Subcutaneous adipose tissue (tissue), 4 donors: Measurements from ENCODE around the gene ALDH1A1. TPM values are rescaled to one million over a fixed set of nuclear protein-coding genes. Genes with fewer than 3 reads are reported as not detected.

Experiments
- total RNA-seq, 4 donors: library from RNA; depleted of rRNA; stranded (reverse); fragments of >200 nt; gene quantifications; one replicate each; pipeline ENCODE4 v1.1.0, GENCODE V29; 2016
- TF ChIP-seq, protein P1 (sequence below): fragments of 450-650 bp; IDR thresholded peaks from one replicate; pipeline ENCODE4 v1.5.1; 2016; ENCODE audit warnings: low read depth, mild to moderate bottlenecking, control low read depth, antibody characterized with exemption, moderate library complexity

Gene ALDH1A1
- total RNA-seq, 4 donors from 2014 or later: 57.2 to 121 (median 85.8) TPM

DNA sequence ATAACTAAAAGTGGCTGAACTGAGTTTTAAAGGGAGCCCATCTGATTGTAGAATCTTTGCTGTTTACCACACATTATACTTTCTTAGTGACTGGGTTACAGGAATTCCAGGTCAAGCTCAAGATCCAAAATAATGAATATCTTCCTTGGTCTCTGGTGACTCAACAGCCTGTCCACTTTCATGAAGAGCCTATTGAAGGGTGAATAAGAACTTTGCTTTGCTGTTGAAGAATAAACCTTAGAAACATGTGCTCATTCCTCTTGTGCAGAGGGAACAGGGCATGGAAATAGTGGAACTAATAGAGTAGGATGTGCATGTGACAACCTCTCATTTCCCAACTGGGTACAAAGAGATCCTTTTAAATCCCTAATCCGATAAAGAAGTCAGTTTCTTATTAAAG, 21.4 kb downstream of the ALDH1A1 start:
- TF ChIP-seq, protein P1, sequence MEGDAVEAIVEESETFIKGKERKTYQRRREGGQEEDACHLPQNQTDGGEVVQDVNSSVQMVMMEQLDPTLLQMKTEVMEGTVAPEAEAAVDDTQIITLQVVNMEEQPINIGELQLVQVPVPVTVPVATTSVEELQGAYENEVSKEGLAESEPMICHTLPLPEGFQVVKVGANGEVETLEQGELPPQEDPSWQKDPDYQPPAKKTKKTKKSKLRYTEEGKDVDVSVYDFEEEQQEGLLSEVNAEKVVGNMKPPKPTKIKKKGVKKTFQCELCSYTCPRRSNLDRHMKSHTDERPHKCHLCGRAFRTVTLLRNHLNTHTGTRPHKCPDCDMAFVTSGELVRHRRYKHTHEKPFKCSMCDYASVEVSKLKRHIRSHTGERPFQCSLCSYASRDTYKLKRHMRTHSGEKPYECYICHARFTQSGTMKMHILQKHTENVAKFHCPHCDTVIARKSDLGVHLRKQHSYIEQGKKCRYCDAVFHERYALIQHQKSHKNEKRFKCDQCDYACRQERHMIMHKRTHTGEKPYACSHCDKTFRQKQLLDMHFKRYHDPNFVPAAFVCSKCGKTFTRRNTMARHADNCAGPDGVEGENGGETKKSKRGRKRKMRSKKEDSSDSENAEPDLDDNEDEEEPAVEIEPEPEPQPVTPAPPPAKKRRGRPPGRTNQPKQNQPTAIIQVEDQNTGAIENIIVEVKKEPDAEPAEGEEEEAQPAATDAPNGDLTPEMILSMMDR: no peak

DNA sequence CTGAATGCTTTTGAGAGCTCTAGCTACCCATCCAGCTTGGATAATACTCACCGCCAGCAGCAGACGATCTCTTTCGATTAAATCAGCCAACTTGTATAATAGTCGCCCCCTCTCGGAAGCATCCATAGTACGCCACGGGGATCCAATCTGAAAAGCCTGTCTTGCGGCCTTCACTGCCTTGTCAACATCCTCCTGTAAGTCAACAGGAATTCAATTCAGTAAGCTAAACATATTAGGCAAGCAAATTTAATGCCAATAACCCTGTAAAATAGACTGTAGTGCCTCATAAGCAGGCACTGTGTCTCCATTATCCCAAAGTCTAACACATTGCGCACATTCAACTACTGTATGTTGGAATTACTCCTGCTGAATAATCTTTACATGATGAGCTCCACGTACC, 22.0 kb downstream of the ALDH1A1 start:
- TF ChIP-seq, protein P1: no peak

DNA sequence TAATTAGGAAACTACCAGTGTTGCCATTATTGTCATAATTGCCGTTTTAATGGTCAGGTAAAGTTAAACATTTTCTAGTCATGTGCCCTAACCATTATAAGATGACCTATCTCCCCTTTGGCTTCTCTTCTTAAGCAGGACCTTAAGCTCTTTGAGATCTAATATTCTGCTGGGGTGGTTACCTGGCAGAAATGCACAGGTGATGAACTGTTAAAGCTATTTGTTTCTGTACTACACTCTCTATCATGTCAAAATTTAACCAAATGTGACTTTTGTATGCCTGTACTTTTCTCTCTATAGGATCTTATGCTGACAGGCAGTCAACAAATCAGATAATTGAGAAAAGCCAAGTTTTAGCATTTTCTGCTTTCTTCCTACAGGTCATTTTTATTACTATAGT, 23.3 kb downstream of the ALDH1A1 start:
- TF ChIP-seq, protein P1: no peak

DNA sequence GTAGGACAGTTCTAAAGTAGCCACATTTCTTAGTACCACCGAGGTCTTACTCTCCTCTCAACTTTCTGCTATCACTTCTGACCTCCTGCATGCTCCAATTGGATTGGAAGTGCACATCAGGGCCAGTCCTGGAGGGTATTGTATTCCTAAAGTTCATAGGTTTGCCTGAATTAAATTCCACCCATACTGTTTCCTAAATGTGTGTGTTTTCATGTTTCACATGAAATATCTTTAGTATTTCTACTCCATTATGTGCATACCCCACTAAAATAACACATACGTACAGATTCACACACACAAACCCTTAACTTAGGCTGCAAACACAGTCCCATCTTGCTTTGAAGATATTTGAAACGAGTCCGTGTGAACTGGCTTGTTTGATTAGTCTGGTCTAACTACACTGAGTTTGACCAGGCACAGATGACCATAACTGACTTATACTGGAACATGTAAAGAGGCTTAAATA, 24.8 kb downstream of the ALDH1A1 start:
- TF ChIP-seq, protein P1: no peak

DNA sequence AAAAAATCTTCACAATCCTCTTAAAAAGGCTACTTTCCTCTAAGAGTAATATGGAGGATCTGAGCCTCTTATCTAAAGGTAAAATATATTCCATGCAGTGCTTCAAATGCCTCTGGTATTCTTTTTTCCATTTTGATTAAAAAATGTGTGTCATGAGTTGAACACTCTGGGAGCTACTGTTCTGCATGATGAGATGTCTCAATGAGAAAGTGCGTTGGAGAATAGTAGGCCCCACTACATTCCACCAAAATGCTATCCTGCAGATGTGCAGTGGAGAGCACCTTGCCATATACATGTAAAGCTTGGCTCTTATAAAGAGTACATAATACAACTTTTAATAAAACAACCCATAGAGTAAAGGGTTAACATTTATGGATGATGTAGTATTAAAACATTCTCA, 26.3 kb downstream of the ALDH1A1 start:
- TF ChIP-seq, protein P1: no peak

DNA sequence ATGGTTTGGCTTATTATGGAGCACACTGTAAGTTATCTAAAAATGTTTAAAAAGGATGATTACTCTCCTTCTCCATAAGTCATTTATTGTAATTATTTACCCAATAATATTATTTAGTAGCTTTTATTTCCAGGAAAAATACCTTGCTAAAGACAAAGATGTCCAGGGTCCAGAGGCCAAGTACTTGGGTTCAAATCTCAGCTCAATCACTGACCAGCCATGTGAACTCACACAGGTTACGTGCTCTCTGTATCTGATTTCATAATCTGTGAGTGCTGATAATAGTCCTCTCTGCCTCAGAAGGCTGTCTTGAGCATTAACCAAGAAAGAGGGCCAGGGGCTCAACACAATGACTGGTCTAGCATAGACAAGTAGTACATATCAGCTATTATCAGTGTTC, 27.0 kb downstream of the ALDH1A1 start:
- TF ChIP-seq, protein P1: no peak

DNA sequence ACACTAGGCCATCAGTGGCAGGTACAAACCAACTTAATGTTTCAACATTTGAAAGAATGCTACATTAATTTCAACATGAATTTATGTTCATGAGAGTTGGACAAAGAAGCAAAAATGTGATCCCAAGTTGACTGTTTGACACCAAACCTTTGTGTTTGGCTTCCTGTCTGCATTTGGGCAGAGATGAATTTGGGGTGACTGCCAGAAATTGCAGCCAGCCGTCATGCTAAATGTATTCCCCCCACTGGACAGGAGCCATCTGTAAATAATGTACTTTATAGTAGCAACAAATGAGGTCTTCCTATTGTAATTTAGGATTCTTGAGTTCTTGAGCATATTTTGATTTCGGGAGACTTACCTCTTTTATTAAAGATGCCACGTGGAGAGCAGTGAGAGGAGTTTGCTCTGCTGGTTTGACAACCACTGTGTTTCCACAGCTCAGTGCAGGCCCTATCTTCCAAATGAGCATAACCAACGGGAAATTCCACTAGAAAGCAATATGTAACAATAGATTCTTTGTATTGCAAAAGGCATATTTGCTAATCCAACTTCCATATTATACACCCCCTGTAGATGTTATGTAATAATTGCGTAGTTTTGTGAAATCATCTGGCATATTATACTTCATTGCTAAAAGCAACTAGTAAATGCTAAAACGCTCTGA, 27.6 kb downstream of the ALDH1A1 start:
- TF ChIP-seq, protein P1: no peak
